Measurements from ENCODE around the gene TRABD2A.

- TF ChIP-seq FOXP2 (optimal IDR thresholded peaks at IDR 0.05; ENCODE audit: control extremely low read depth, extremely low read length, insufficient read depth) (no peak), POLR2AphosphoS5 (IDR thresholded peaks at IDR 0.05; ENCODE audit: borderline replicate concordance, low read depth, low read length) (no peak), EZH2 (IDR thresholded peaks at IDR 0.05) (no peak)
Measured at GRCh38 chr2:84821806-84822205, 59.1 kb downstream of the TRABD2A start.
